NCI-H82 (cell line): ENCODE data around the gene FCRLB.
"Not testable (repeated sequence)": the region's sequence is repeated elsewhere in the genome, so short reads cannot be mapped to it uniquely, and the experiment has no call there.

Experiments
- DNase-seq: peaks from one replicate; lab custom pipeline; 2025; lab: John Stamatoyannopoulos, UW

The FCRLB gene

GRCh38 chr1:161720956-161721737 lies at the start of gene FCRLB:
TSS of gene FCRLB (plus strand) at chr1:161721544. CDS start at chr1:161722673, 1,129 bp downstream.
- DNase-seq = no peak

GRCh38 chr1:161673437-161673836 lies 47.9 kb upstream of the FCRLB start:
- not testable (repeated sequence) for DNase-seq

GRCh38 chr1:161674447-161674846 lies 46.9 kb upstream of the FCRLB start:
- DNase-seq = not testable (repeated sequence)

- not testable (repeated sequence) for DNase-seq
Measured at GRCh38 chr1:161674908-161675307, 46.4 kb upstream of the FCRLB start.

- DNase-seq = no peak
Measured at GRCh38 chr1:161676441-161676840, 44.9 kb upstream of the FCRLB start.

GRCh38 chr1:161676958-161677689 lies 44.2 kb upstream of the FCRLB start:
- no peak for DNase-seq

- DNase-seq = no peak
Measured at GRCh38 chr1:161678500-161678899, 42.8 kb upstream of the FCRLB start.

- DNase-seq = no peak
Measured at GRCh38 chr1:161681879-161682278, 39.5 kb upstream of the FCRLB start.

GRCh38 chr1:161688946-161689345 lies 32.4 kb upstream of the FCRLB start:
- DNase-seq = no peak

- no peak for DNase-seq
Measured at GRCh38 chr1:161691846-161692245, 29.5 kb upstream of the FCRLB start.

- DNase-seq = not testable (repeated sequence)
Measured at GRCh38 chr1:161693020-161693712, 28.2 kb upstream of the FCRLB start.

- not testable (repeated sequence) for DNase-seq
Measured at GRCh38 chr1:161698302-161698701, 23.0 kb upstream of the FCRLB start.

- DNase-seq = no peak
Measured at GRCh38 chr1:161702250-161702649, 19.1 kb upstream of the FCRLB start.

GRCh38 chr1:161705537-161705936 lies 15.8 kb upstream of the FCRLB start:
- DNase-seq = no peak

GRCh38 chr1:161706113-161706481 lies 15.2 kb upstream of the FCRLB start:
- DNase-seq = no peak

- DNase-seq = no peak
Measured at GRCh38 chr1:161706482-161707347, 14.6 kb upstream of the FCRLB start, which contains the start of gene FCRLA. TSS of gene FCRLA (plus strand) at chr1:161707229. CDS start at chr1:161707265, 36 bp downstream.

GRCh38 chr1:161707503-161707902 lies 13.8 kb upstream of the FCRLB start:
- DNase-seq = no peak

- no peak for DNase-seq
Measured at GRCh38 chr1:161709373-161709772, 12.0 kb upstream of the FCRLB start.

GRCh38 chr1:161710560-161710959 lies 10.8 kb upstream of the FCRLB start:
- no peak for DNase-seq

GRCh38 chr1:161718559-161719324 lies 2.6 kb upstream of the FCRLB start:
- no peak for DNase-seq

- DNase-seq = no peak
Measured at GRCh38 chr1:161719325-161719611, 2.1 kb upstream of the FCRLB start.
